Heart left ventricle (tissue), 16 donors: ENCODE data around the gene CABLES1. TPM values are rescaled to one million over a fixed set of nuclear protein-coding genes. Genes with fewer than 3 reads are reported as not detected.

Experiments
- ATAC-seq, 4 donors: fragments of 200-7000 bp; cut with Tn5 transposase; one replicate each; pipeline ENCODE4 v1.9.1; 2020 to 2022; ENCODE audit warnings: moderate library complexity in 4 of 4, mild to moderate bottlenecking in 3 of 4, moderate number of reproducible peaks in 1 of 4
- DNase-seq, 5 donors: peaks; one replicate each; pipeline ENCODE4 v3.0.0-alpha.2; 2020
- H3K27ac ChIP-seq, 12 donors: fragments of 200-600 bp; sonication (generic) in 4 of 12; one replicate each; pipeline versions ENCODE4 v1.5.0 to v1.8.0; 2016 to 2022; ENCODE audit warnings: mild to moderate bottlenecking in 2 of 12
- H3K27me3 ChIP-seq, 9 donors: fragments of 200-600 bp; sonication (generic) in 2 of 9; one replicate each; pipeline versions ENCODE4 v1.5.1 to v1.8.0; 2016 to 2022; ENCODE audit warnings: mild to moderate bottlenecking in 3 of 9
- H3K36me3 ChIP-seq, 9 donors: fragments of 200-600 bp; sonication (generic) in 2 of 9; one replicate each; pipeline versions ENCODE4 v1.5.0 to v1.8.0; 2018 to 2022; ENCODE audit warnings: mild to moderate bottlenecking in 2 of 9
- H3K4me1 ChIP-seq, 12 donors: fragments of 200-600 bp; sonication (generic) in 4 of 12; one replicate each; pipeline versions ENCODE4 v1.5.0 to v1.8.0; 2016 to 2022; ENCODE audit warnings: mild to moderate bottlenecking in 3 of 12
- H3K4me3 ChIP-seq, 12 donors: fragments of 200-600 bp; sonication (generic) in 4 of 12; one replicate each; pipeline versions ENCODE4 v1.5.0 to v1.8.0; 2017 to 2022; ENCODE audit warnings: mild to moderate bottlenecking in 9 of 12, moderate library complexity in 4 of 12
- H3K9me3 ChIP-seq, 12 donors: fragments of 200-600 bp; sonication (generic) in 4 of 12; one replicate each; pipeline versions ENCODE4 v1.5.0 to v1.8.0; 2016 to 2022; ENCODE audit warnings: mild to moderate bottlenecking in 1 of 12
- CTCF ChIP-seq, 12 donors: fragments of 200-600 bp; sonication (generic) in 4 of 12; IDR thresholded peaks; one replicate each; pipeline versions ENCODE4 v1.5.0 to v1.8.0; 2018 to 2022; ENCODE audit warnings: antibody characterized with exemption in 12 of 12, mild to moderate bottlenecking in 5 of 12
- POLR2A ChIP-seq, 2 donors: fragments of 450-650 bp; IDR thresholded peaks; one replicate each; pipeline ENCODE4 v1.6.1; 2017; ENCODE audit warnings: antibody characterized with exemption in 2 of 2, mild to moderate bottlenecking in 2 of 2, moderate library complexity in 2 of 2
- WGBS, 4 donors: extraction: QIAGEN DNeasy Blood & Tissue Kit in 2 of 4; methylation state at CpG; one replicate each; pipeline versions ENCODE4 v1.1.5 to v1.1.7; 2013 to 2018; 5-methylcytosine and 5-hydroxymethylcytosine counted together
- intact Hi-C, 10 donors: fragments of 100-400 bp; cut with DNase I; formaldehyde crosslinking; loops; one replicate each; pipeline versions ENCODE4 v1.11.1 to v1.14.2; 2022
- polyA plus RNA-seq, 2 donors: library from polyadenylated mRNA; stranded (reverse); fragments of 200-250 nt; gene quantifications; one replicate each; pipeline ENCODE4 v1.2.3, GENCODE V29; 2013
- total RNA-seq, 9 donors: library from RNA; depleted of rRNA in 2 of 9; stranded (reverse); fragments of >200 nt in 2 of 9; fragmentation: NEBNext Ultra II Directional in 3 of 9; extraction: Animal tissue kit (Norgen Biotek cat#: 25700) in 3 of 9; gene quantifications; one replicate each; pipeline versions ENCODE4 v1.1.0 to v1.2.4, GENCODE V29; 2016 to 2023
- donor health status: ischemic (EF 13 %, LVEDD 7.1; RV severe dilation, severe dysfunction).
- donor health status: healthy with polysubstance abuse.
- donor health status: DM: no; HTN: yes; CAD: no.
- donor health status: DM: no; HTN: no; CAD: no.
- donor health status: ischemic (EF 25% LVEDD 6.9; RV normal size, moderate dysfunction).
- donor health status: ischemic (EF 25% LVEDD 5.7; RV mildly dilated, moderate dysfunction).
- donor health status: healthy.
- donor health status: DM: yes; HTN: yes; CAD: no.
- donor health status: ischemic (EF 35%, LVEDD 5.7; RV mildly dilated, moderate dysfunction).
- donor health status: nonischemic (EF 11% LVEDD 7.7; RV severe dilation, severe dysfunction).
- donor health status: DM: yes; HTN: yes; CAD: no.
- donor health status: PGD.
- donor health status: ischemic (EF 29% LVEDD 5.4; RV normal size, mild dysfunction).
- donor health status: nonischemic (EF 23%, LVEDD 6.1; RV moderate dilation, normal function).

CABLES1 gene
- total and polyA plus RNA-seq, 11 donors = 0.28 to 7.2 (median 2.1) TPM

- H3K27me3 ChIP-seq = no peaks in the 10 kb centered on the region
- no peaks in the 10 kb centered on the region for H3K36me3 ChIP-seq
- no peaks in the 10 kb centered on the region for H3K9me3 ChIP-seq
- 93 to 96% (median 93%) methylated on average over 10 of the region's 10 CpGs for WGBS, 4 donors
- ATAC-seq (no peak), DNase-seq (no peak)
- intact Hi-C loops = loop anchor here in 2 of 10 donors (10.0 kb wide), 2 partner anchors 45 to 65 kb away; no protein-coding TSS in a partner anchor
- no peak for TF ChIP-seq CTCF (IDR thresholded peaks at IDR 0.05)
- no peak overlapping the region for H3K27ac ChIP-seq
- H3K4me1 ChIP-seq = peaks cover 0 to 16% (median 0%) of the 10 kb centered on the region in 12 donors
- no peak overlapping the region for H3K4me3 ChIP-seq
These were observed 14.3 kb downstream of the CABLES1 start for GRCh38 chr18:23149570-23149969.

- 95 to 98% (median 96%) methylated on average over 10 to 11 of the region's 11 CpGs for WGBS, 4 donors
- peaks cover 0 to 22% (median 4%) of the 10 kb centered on the region in 12 donors for H3K4me1 ChIP-seq
- no peak overlapping the region for H3K27ac ChIP-seq
- peak in 2 of 4 donors; percentile 30 to 54 for ATAC-seq
- no peaks in the 10 kb centered on the region for H3K27me3 ChIP-seq
- H3K9me3 ChIP-seq = no peaks in the 10 kb centered on the region
- H3K4me3 ChIP-seq = no peak overlapping the region
- no peaks in the 10 kb centered on the region for H3K36me3 ChIP-seq
- no peak for TF ChIP-seq POLR2A (IDR thresholded peaks at IDR 0.05)
- TF ChIP-seq CTCF (IDR thresholded peaks at IDR 0.05) = no peak
- DNase-seq = no peak
- intact Hi-C loops = no loop called here
These were observed 16.3 kb downstream of the CABLES1 start for GRCh38 chr18:23151414-23152099.

- intact Hi-C loops = no loop called here
- 85 to 89% (median 88%) methylated on average over 6 of the region's 6 CpGs for WGBS, 4 donors
- Histone ChIP-seq H3K4me1 (peaks cover 0 to 19% (median 0%) of the 10 kb centered on the region in 12 donors), H3K4me3 (no peak overlapping the region), H3K36me3 (no peaks in the 10 kb centered on the region), H3K27me3 (no peaks in the 10 kb centered on the region), H3K9me3 (no peaks in the 10 kb centered on the region), H3K27ac (no peak overlapping the region)
- no peak for TF ChIP-seq CTCF (IDR thresholded peaks at IDR 0.05)
- TF ChIP-seq POLR2A (IDR thresholded peaks at IDR 0.05) = no peak
- no peak for DNase-seq
- ATAC-seq = no peak
These were observed 18.7 kb downstream of the CABLES1 start for GRCh38 chr18:23154030-23154429.

GRCh38 chr18:23154823-23155500 lies 19.7 kb downstream of the CABLES1 start:
- Histone ChIP-seq H3K4me1 (peaks cover 0 to 21% (median 0%) of the 10 kb centered on the region in 12 donors), H3K36me3 (no peaks in the 10 kb centered on the region), H3K27ac (no peak overlapping the region), H3K27me3 (no peaks in the 10 kb centered on the region), H3K9me3 (no peaks in the 10 kb centered on the region), H3K4me3 (no peak overlapping the region)
- ATAC-seq (no peak), DNase-seq (no peak)
- TF ChIP-seq POLR2A (IDR thresholded peaks at IDR 0.05) (no peak), CTCF (IDR thresholded peaks at IDR 0.05) (no peak)
- WGBS, 4 donors = 85 to 91% (median 89%) methylated on average over 5 of the region's 5 CpGs
- intact Hi-C loops = no loop called here
